SK-N-SH (cell line): ENCODE measurements around the gene IL12A. TPM values are rescaled to one million over a fixed set of nuclear protein-coding genes. Genes with fewer than 3 reads are reported as not detected.

Experiments used
- CTCF ChIA-PET: fragments of 300-600, 350-600 bp; formaldehyde crosslinking; extraction: SDS; loops from one replicate; lab custom pipeline; 2021; lab: Yijun Ruan, JAX
- POLR2A ChIA-PET: fragments of 350-600 bp; sonication (Branson Sonifier 250); formaldehyde crosslinking; extraction: SDS; loops from one replicate; lab custom pipeline; 2020; ENCODE audit warnings: antibody characterized with exemption, inconsistent platforms; lab: Yijun Ruan, JAX
- DNase-seq: peaks from one replicate; pipeline ENCODE4 v3.0.0; 2012
- H2AFZ ChIP-seq: fragments of 200-600 bp; sonication (generic); 2 replicates; pipeline ENCODE4 v1.8.1; 2016; ENCODE audit warnings: antibody characterized with exemption, mild to moderate bottlenecking, low read depth
- H3F3A ChIP-seq: fragments of 200-600 bp; sonication (generic); replicated peaks from 2 replicates; pipeline ENCODE3; 2016; ENCODE audit warnings: antibody characterized with exemption, mild to moderate bottlenecking; ENCODE audit not compliant: insufficient read depth
- H3K27ac ChIP-seq, 2 experiments: fragments of 200-500 bp in 1 of 2; fragments of 200-600 bp in 1 of 2; sonication (Bioruptor generic) in 1 of 2; sonication (generic), shearing (Covaris generic) in 1 of 2; 2 replicates each; pipeline versions ENCODE4 v1.5.1 to v1.6.1; 2014 to 2016; ENCODE audit warnings: low read depth in 2 of 2, inconsistent platforms in 1 of 2, low read length in 1 of 2, mild to moderate bottlenecking in 1 of 2, mixed read lengths in 1 of 2
- H3K27me3 ChIP-seq: fragments of 200-600 bp; sonication (generic), shearing (Covaris generic); 2 replicates; pipeline ENCODE4 v1.6.1; 2016; ENCODE audit warnings: mixed run types; ENCODE audit not compliant: insufficient read depth
- H3K36me3 ChIP-seq, 2 experiments: fragments of 200-500 bp in 1 of 2; fragments of 200-600 bp in 1 of 2; sonication (Bioruptor generic) in 1 of 2; sonication (generic) in 1 of 2; replicated peaks in 1 of 2; 2 replicates each; pipeline versions ENCODE3 to v1.5.1; 2014 to 2016; ENCODE audit warnings: low read length in 1 of 2, mild to moderate bottlenecking in 1 of 2; ENCODE audit not compliant: insufficient read depth in 2 of 2, control insufficient read depth in 1 of 2
- H3K4me1 ChIP-seq, 2 experiments: fragments of 200-500 bp in 1 of 2; fragments of 200-600 bp in 1 of 2; sonication (Bioruptor generic) in 1 of 2; sonication (generic), shearing (Covaris generic) in 1 of 2; 2 replicates each; pipeline versions ENCODE4 v1.5.1 to v1.6.1; 2014 to 2016; ENCODE audit warnings: low read depth in 1 of 2, low read length in 1 of 2, mixed run types in 1 of 2; ENCODE audit not compliant: insufficient read depth in 2 of 2, control insufficient read depth in 1 of 2
- H3K4me2 ChIP-seq: fragments of 200-600 bp; sonication (generic), shearing (Covaris generic); 2 replicates; pipeline ENCODE4 v1.6.1; 2017; ENCODE audit warnings: mixed run types
- H3K4me3 ChIP-seq, 2 experiments: fragments of 200-500 bp in 1 of 2; fragments of 200-600 bp in 1 of 2; sonication (Bioruptor generic) in 1 of 2; sonication (generic), shearing (Covaris generic) in 1 of 2; 2 replicates each; pipeline versions ENCODE4 v1.5.1 to v1.8.1; 2014 to 2016; ENCODE audit warnings: low read depth in 2 of 2, inconsistent platforms in 1 of 2, low read length in 1 of 2, mild to moderate bottlenecking in 1 of 2, mixed read lengths in 1 of 2, moderate library complexity in 1 of 2
- H3K79me2 ChIP-seq: fragments of 200-600 bp; sonication (generic); 2 replicates; pipeline ENCODE4 v1.8.1; 2017; ENCODE audit warnings: mild to moderate bottlenecking; ENCODE audit not compliant: insufficient read depth
- H3K9ac ChIP-seq: fragments of 200-600 bp; sonication (generic); 2 replicates; pipeline ENCODE4 v1.6.1; 2017; ENCODE audit warnings: mixed run types
- H3K9me2 ChIP-seq: fragments of 200-600 bp; sonication (generic); 2 replicates; pipeline ENCODE4 v1.6.1; 2017; ENCODE audit warnings: mixed run types
- H3K9me3 ChIP-seq: fragments of 200-600 bp; sonication (generic); 2 replicates; pipeline ENCODE4 v1.6.1; 2017; ENCODE audit warnings: mixed run types, mild to moderate bottlenecking, moderate library complexity
- H4K20me1 ChIP-seq: fragments of 200-600 bp; sonication (generic); 2 replicates; pipeline ENCODE4 v1.6.1; 2017; ENCODE audit warnings: mild to moderate bottlenecking, mixed run types; ENCODE audit not compliant: insufficient read depth
- CHD2 ChIP-seq: fragments of 150-350 bp; IDR thresholded peaks from 2 replicates; pipeline ENCODE4 v1.6.1; 2018; ENCODE audit warnings: low read length; ENCODE audit not compliant: partially characterized antibody
- FOSL2 ChIP-seq: IDR thresholded peaks from 2 replicates; pipeline ENCODE4 v1.4.0; 2012; ENCODE audit warnings: low read depth, mild to moderate bottlenecking, moderate library complexity, borderline replicate concordance
- FOXM1 ChIP-seq: IDR thresholded peaks from 2 replicates; pipeline ENCODE4 v1.4.0; 2012; ENCODE audit warnings: low read depth, mild to moderate bottlenecking
- GABPA ChIP-seq: IDR thresholded peaks from 2 replicates; pipeline ENCODE4 v1.4.0; 2012; ENCODE audit warnings: low read depth, mild to moderate bottlenecking
- GATA2 ChIP-seq: sonication (generic); formaldehyde crosslinking; IDR thresholded peaks from 2 replicates; pipeline ENCODE4 v1.5.0; 2020; ENCODE audit warnings: mild to moderate bottlenecking, missing genetic modification reagents
- MEF2A ChIP-seq: IDR thresholded peaks from 2 replicates; pipeline ENCODE4 v1.4.0; 2012; ENCODE audit warnings: low read depth, borderline replicate concordance
- NRF1 ChIP-seq: IDR thresholded peaks from 2 replicates; pipeline ENCODE4 v1.6.1; 2012; ENCODE audit warnings: low read depth, mild to moderate bottlenecking, low read length
- POLR2AphosphoS5 ChIP-seq: IDR thresholded peaks from 2 replicates; pipeline ENCODE4 v1.6.1; 2012; ENCODE audit warnings: low read depth, low read length
- RAD21 ChIP-seq: IDR thresholded peaks from 2 replicates; pipeline ENCODE4 v1.6.1; 2012; ENCODE audit warnings: mild to moderate bottlenecking, low read length
- RCOR1 ChIP-seq: fragments of 150-350 bp; IDR thresholded peaks from 2 replicates; pipeline ENCODE4 v1.6.1; 2017; ENCODE audit warnings: antibody characterized with exemption, low read length
- RFX5 ChIP-seq: IDR thresholded peaks from 2 replicates; pipeline ENCODE4 v1.6.1; 2012; ENCODE audit warnings: mild to moderate bottlenecking, improper control_type of control experiment, low read length
- RXRA ChIP-seq: IDR thresholded peaks from 2 replicates; pipeline ENCODE4 v1.4.0; 2012; ENCODE audit warnings: low read depth, mild to moderate bottlenecking, borderline replicate concordance
- SIN3A ChIP-seq: IDR thresholded peaks from 2 replicates; pipeline ENCODE4 v1.6.1; 2012; ENCODE audit warnings: low read depth, mild to moderate bottlenecking, low read length, moderate library complexity, borderline replicate concordance
- SMC3 ChIP-seq: IDR thresholded peaks from 2 replicates; pipeline ENCODE4 v1.6.1; 2012; ENCODE audit warnings: low read depth, low read length, improper control_type of control experiment
- TAF1 ChIP-seq: IDR thresholded peaks from 2 replicates; pipeline ENCODE4 v1.6.1; 2012; ENCODE audit warnings: low read depth, mild to moderate bottlenecking, low read length, moderate library complexity, borderline replicate concordance
- TEAD4 ChIP-seq: IDR thresholded peaks from 2 replicates; pipeline ENCODE4 v1.4.0; 2012; ENCODE audit warnings: mild to moderate bottlenecking, borderline replicate concordance; ENCODE audit not compliant: insufficient read depth
- WGBS: methylation state at CpG from one replicate; pipeline ENCODE4 v1.1.6; 2017; ENCODE audit warnings: low lambda C conversion rate; 5-methylcytosine and 5-hydroxymethylcytosine counted together
- polyA plus RNA-seq, 3 experiments: library from polyadenylated mRNA; depleted of rRNA; stranded (reverse); fragments of >200 nt; gene quantifications; 2 replicates each; pipeline ENCODE4 v1.2.3, GENCODE V29; 2012
- TF ChIP-seq, protein P1 (sequence below): fragments of 200-600 bp; sonication (generic); IDR thresholded peaks from 2 replicates; pipeline ENCODE4 v1.6.1; 2017; ENCODE audit warnings: antibody characterized with exemption, mild to moderate bottlenecking, moderate library complexity
- TF ChIP-seq, protein P2 (sequence below): IDR thresholded peaks from 2 replicates; pipeline ENCODE4 v1.4.0; 2012; ENCODE audit warnings: low read depth
- TF ChIP-seq, protein P3 (sequence below): IDR thresholded peaks from 2 replicates; pipeline ENCODE4 v1.4.0; 2012; ENCODE audit warnings: low read depth, borderline replicate concordance
- TF ChIP-seq, protein P4 (sequence below): IDR thresholded peaks from 2 replicates; pipeline ENCODE4; 2012
- TF ChIP-seq, protein P5 (sequence below): IDR thresholded peaks from 2 replicates; pipeline ENCODE4 v1.4.0; 2012; ENCODE audit warnings: low read depth, borderline replicate concordance

Gene IL12A
- polyA plus RNA-seq, 1 of the 3 experiments (the other 2 are of a cell fraction), result 0.97 TPM

DNA sequence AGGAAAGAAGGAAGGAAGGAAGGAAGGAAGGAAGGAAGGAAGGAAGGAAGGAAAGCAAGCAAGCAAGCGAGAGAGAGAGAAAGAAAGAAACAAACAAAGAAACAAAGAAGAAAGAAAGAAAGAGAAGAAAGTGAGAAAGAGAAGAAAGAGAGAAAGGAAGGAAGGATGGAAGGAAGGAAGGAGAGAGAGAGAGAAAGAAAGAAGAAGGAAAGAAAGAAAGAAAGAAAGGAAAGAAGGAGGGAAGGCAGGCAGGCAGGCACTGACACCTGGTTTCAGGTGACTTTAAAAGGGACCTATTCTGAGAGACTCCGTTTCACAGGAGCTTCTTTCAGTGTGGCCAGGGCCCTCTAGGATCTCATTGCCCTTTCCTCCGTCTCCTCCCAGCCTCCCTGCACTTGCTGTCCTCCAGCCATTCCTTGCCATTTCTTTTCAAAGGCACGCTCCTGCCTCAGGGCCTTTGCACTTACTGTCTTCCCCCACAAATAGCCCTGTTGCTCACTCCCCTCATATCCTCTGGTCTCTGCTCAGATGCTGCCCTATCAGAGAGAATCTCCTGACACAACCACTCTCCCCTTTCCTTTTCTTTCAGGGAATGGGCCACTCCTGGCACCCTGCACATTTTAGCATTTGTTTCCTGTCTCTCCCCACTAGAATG, 31.5 kb downstream of the IL12A start:
- Histone ChIP-seq H3K9me3 (no peaks in the 10 kb centered on the region), H3K4me3 (no peak overlapping the region), H3K9me2 (no peaks in the 10 kb centered on the region), H3K4me2 (no peak overlapping the region), H3F3A (no peaks in the 10 kb centered on the region), H3K9ac (no peak overlapping the region), H3K4me1 (no peaks in the 10 kb centered on the region), H3K36me3 (no peaks in the 10 kb centered on the region), H2AFZ (no peak overlapping the region), H3K27ac (no peak overlapping the region), H3K79me2 (no peaks in the 10 kb centered on the region), H4K20me1 (no peaks in the 10 kb centered on the region), H3K27me3 (no peaks in the 10 kb centered on the region)
- ChIA-PET CTCF (interaction anchor here (1.8 kb wide), 1 partner anchor 192 kb away, joined by 5 read pairs; no protein-coding TSS in a partner anchor), POLR2A (no interaction called here)
- WGBS, result 84% methylated on average over 4 of the region's 4 CpGs
- TF ChIP-seq, protein P1, sequence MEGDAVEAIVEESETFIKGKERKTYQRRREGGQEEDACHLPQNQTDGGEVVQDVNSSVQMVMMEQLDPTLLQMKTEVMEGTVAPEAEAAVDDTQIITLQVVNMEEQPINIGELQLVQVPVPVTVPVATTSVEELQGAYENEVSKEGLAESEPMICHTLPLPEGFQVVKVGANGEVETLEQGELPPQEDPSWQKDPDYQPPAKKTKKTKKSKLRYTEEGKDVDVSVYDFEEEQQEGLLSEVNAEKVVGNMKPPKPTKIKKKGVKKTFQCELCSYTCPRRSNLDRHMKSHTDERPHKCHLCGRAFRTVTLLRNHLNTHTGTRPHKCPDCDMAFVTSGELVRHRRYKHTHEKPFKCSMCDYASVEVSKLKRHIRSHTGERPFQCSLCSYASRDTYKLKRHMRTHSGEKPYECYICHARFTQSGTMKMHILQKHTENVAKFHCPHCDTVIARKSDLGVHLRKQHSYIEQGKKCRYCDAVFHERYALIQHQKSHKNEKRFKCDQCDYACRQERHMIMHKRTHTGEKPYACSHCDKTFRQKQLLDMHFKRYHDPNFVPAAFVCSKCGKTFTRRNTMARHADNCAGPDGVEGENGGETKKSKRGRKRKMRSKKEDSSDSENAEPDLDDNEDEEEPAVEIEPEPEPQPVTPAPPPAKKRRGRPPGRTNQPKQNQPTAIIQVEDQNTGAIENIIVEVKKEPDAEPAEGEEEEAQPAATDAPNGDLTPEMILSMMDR, result no peak
- no peak for TF ChIP-seq SMC3
- no peak for TF ChIP-seq FOXM1
- TF ChIP-seq RXRA, result no peak
- TF ChIP-seq TEAD4, result no peak
- TF ChIP-seq, protein P2, sequence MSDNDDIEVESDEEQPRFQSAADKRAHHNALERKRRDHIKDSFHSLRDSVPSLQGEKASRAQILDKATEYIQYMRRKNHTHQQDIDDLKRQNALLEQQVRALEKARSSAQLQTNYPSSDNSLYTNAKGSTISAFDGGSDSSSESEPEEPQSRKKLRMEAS, result no peak
- DNase-seq, result no peak

DNA sequence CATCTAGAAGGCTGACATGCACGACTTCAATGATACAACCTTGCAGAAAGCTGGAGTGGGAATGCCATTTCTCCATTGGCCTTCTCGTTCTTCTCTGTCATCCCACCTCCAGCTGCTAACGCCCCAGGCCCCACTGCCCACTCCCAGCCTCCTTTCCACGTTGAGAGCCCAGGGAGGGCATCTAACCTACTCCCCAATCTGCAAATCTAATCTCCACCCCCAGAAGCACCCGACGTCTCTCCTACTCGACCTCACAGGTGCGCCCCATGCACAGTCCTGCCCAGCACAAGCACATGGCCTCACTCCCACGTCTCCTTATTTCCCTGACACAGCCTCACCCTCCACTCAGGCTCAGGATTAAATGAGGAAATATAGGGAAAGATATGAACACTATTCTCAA, 33.4 kb downstream of the IL12A start:
- Histone ChIP-seq H3K4me3 (no peak overlapping the region), H2AFZ (no peak overlapping the region), H3F3A (no peaks in the 10 kb centered on the region), H3K36me3 (no peaks in the 10 kb centered on the region), H3K4me2 (no peak overlapping the region), H3K9me3 (no peaks in the 10 kb centered on the region), H3K27ac (no peak overlapping the region), H3K9ac (no peak overlapping the region), H4K20me1 (no peaks in the 10 kb centered on the region), H3K27me3 (no peaks in the 10 kb centered on the region), H3K9me2 (no peaks in the 10 kb centered on the region), H3K4me1 (no peaks in the 10 kb centered on the region), H3K79me2 (no peaks in the 10 kb centered on the region)
- no peak for DNase-seq
- TF ChIP-seq GATA2 (CRISPR knock-in tag), result no peak
- TF ChIP-seq, protein P3, sequence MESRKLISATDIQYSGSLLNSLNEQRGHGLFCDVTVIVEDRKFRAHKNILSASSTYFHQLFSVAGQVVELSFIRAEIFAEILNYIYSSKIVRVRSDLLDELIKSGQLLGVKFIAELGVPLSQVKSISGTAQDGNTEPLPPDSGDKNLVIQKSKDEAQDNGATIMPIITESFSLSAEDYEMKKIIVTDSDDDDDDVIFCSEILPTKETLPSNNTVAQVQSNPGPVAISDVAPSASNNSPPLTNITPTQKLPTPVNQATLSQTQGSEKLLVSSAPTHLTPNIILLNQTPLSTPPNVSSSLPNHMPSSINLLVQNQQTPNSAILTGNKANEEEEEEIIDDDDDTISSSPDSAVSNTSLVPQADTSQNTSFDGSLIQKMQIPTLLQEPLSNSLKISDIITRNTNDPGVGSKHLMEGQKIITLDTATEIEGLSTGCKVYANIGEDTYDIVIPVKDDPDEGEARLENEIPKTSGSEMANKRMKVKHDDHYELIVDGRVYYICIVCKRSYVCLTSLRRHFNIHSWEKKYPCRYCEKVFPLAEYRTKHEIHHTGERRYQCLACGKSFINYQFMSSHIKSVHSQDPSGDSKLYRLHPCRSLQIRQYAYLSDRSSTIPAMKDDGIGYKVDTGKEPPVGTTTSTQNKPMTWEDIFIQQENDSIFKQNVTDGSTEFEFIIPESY, result no peak
- no peak for TF ChIP-seq RAD21
- no peak for TF ChIP-seq RCOR1
- TF ChIP-seq POLR2AphosphoS5, result no peak
- TF ChIP-seq, protein P2, result no peak
- TF ChIP-seq, protein P4, sequence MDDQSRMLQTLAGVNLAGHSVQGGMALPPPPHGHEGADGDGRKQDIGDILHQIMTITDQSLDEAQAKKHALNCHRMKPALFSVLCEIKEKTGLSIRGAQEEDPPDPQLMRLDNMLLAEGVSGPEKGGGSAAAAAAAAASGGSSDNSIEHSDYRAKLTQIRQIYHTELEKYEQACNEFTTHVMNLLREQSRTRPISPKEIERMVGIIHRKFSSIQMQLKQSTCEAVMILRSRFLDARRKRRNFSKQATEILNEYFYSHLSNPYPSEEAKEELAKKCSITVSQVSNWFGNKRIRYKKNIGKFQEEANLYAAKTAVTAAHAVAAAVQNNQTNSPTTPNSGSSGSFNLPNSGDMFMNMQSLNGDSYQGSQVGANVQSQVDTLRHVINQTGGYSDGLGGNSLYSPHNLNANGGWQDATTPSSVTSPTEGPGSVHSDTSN, result no peak
- TF ChIP-seq CHD2, result no peak
- no peak for TF ChIP-seq TAF1
- no peak for TF ChIP-seq RXRA
- no peak for TF ChIP-seq NRF1
- TF ChIP-seq GABPA, result no peak
- TF ChIP-seq, protein P5, sequence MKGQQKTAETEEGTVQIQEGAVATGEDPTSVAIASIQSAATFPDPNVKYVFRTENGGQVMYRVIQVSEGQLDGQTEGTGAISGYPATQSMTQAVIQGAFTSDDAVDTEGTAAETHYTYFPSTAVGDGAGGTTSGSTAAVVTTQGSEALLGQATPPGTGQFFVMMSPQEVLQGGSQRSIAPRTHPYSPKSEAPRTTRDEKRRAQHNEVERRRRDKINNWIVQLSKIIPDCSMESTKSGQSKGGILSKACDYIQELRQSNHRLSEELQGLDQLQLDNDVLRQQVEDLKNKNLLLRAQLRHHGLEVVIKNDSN, result no peak
- TF ChIP-seq MEF2A, result no peak
- TF ChIP-seq FOSL2, result no peak
- TF ChIP-seq SIN3A, result no peak
- no peak for TF ChIP-seq RFX5
- ChIA-PET CTCF (interaction anchor here (0.7 to 2.5 kb wide), 5 partner anchors 9 to 320 kb away, joined by 3 to 15 read pairs (median 4); no protein-coding TSS in a partner anchor), POLR2A (no interaction called here)
- WGBS, result 58% methylated on average over 9 of the region's 9 CpGs
